Vagina (tissue), 2 donors: Measurements from ENCODE around the gene NPLOC4.

Experiments
- POLR2A ChIP-seq, 2 donors: fragments of 450-650 bp; IDR thresholded peaks; one replicate each; pipeline ENCODE4 v1.6.1; 2017; ENCODE audit warnings: antibody characterized with exemption in 2 of 2, mild to moderate bottlenecking in 2 of 2, moderate library complexity in 2 of 2
- POLR2AphosphoS5 ChIP-seq, 2 donors: sonication (generic); formaldehyde crosslinking; IDR thresholded peaks; one replicate each; pipeline ENCODE4 v1.9.0; 2017; ENCODE audit warnings: antibody characterized with exemption in 2 of 2, mild to moderate bottlenecking in 2 of 2, low read depth in 1 of 2; ENCODE audit not compliant: insufficient read depth in 1 of 2
- TF ChIP-seq, protein P1 (sequence below), 3 experiments: fragments of 450-650 bp in 2 of 3; fragments of 200-600 bp in 1 of 3; sonication (generic) in 1 of 3; IDR thresholded peaks; one replicate each; pipeline ENCODE4 v1.5.1; 2017 to 2019; ENCODE audit warnings: antibody characterized with exemption in 3 of 3, mild to moderate bottlenecking in 2 of 3, moderate library complexity in 2 of 3

DNA sequence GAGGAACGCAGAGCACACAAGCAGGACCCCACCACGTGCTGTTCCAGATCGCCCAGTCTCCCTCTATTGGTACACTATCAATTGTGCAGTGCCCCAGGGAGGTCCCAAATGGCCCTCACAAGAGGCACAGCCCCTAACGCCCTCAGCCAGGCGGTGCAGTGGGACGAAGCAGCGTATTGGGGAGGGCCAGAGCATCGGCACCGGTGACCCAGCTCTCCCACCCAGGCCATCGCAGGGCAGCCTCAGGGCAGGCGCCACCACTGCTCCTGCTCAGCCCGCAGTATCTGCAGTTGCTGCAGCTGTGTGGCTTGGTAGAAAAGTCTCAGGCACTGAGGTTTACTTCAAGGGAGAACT lies 78.8 kb downstream of the NPLOC4 start:
- TF ChIP-seq POLR2A (IDR thresholded peaks at IDR 0.05) (no peak), POLR2AphosphoS5 (IDR thresholded peaks at IDR 0.05; ENCODE audit: insufficient read depth in 1 of 2, low read depth in 1 of 2) (no peak)
- TF ChIP-seq, protein P1, sequence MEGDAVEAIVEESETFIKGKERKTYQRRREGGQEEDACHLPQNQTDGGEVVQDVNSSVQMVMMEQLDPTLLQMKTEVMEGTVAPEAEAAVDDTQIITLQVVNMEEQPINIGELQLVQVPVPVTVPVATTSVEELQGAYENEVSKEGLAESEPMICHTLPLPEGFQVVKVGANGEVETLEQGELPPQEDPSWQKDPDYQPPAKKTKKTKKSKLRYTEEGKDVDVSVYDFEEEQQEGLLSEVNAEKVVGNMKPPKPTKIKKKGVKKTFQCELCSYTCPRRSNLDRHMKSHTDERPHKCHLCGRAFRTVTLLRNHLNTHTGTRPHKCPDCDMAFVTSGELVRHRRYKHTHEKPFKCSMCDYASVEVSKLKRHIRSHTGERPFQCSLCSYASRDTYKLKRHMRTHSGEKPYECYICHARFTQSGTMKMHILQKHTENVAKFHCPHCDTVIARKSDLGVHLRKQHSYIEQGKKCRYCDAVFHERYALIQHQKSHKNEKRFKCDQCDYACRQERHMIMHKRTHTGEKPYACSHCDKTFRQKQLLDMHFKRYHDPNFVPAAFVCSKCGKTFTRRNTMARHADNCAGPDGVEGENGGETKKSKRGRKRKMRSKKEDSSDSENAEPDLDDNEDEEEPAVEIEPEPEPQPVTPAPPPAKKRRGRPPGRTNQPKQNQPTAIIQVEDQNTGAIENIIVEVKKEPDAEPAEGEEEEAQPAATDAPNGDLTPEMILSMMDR (IDR thresholded peaks at IDR 0.05): no peak
